ENCODE data around the gene HOMER2. TPM values are rescaled to one million over a fixed set of nuclear protein-coding genes. Genes with fewer than 3 reads are reported as not detected.

HOMER2 gene
- total and polyA plus RNA-seq, 9 of the 15 experiments (the other 6 are each of a cell fraction or from before 2014, with no cell fraction given): 0.13 to 0.47 (median 0.29) TPM; not detected in 1

GRCh38 chr15:82849556-82850512 is 102.7 kb downstream of the HOMER2 start (continued):
- no peak for TF ChIP-seq TCF7L2 (IDR thresholded peaks at IDR 0.05; ENCODE audit: low read depth, low read length)
- peak; percentile 36; the same call in 1 of the 2 replicates for TF ChIP-seq ZNF263 (CRISPR knock-in tag; IDR thresholded peaks at IDR 0.05; ENCODE audit: borderline replicate concordance)
- peak; percentile 82 for TF ChIP-seq GTF2F1 (IDR thresholded peaks at IDR 0.05; ENCODE audit: low read depth, low read length)
- TF ChIP-seq HDGF (IDR thresholded peaks at IDR 0.05): 0 out of 2 replicates have a peak, but pooled peaks have one; percentile 42
- TF ChIP-seq SNIP1 (IDR thresholded peaks at IDR 0.05; ENCODE audit: low read depth): no peak
- TF ChIP-seq ZBTB12 (CRISPR knock-in tag; IDR thresholded peaks at IDR 0.05): no peak
- peak; percentile 42; the same call in 1 of the 2 replicates for TF ChIP-seq JUN (IDR thresholded peaks at IDR 0.05; ENCODE audit: borderline replicate concordance, low read depth, low read length)
- TF ChIP-seq JUN (CRISPR knock-in tag; IDR thresholded peaks at IDR 0.05; ENCODE audit: borderline replicate concordance): no peak
- no peak for TF ChIP-seq ZNF398 (CRISPR knock-in tag; IDR thresholded peaks at IDR 0.05)
- TF ChIP-seq NEUROD1 (IDR thresholded peaks at IDR 0.05; ENCODE audit: borderline replicate concordance, low read depth, low read length, partially characterized antibody): peak; percentile 86
- no peak for TF ChIP-seq ADNP (tag; IDR thresholded peaks at IDR 0.05)
- TF ChIP-seq REST (IDR thresholded peaks at IDR 0.05; ENCODE audit: borderline replicate concordance): peak; percentile 85
- no peak for TF ChIP-seq REST (CRISPR knock-in tag; IDR thresholded peaks at IDR 0.05; ENCODE audit: low read depth)
- no peak for TF ChIP-seq SAP30 (IDR thresholded peaks at IDR 0.05; ENCODE audit: borderline replicate concordance, insufficient read depth, low read depth, low read length, poor library complexity, severe bottlenecking)
- no peak for TF ChIP-seq ZNF707 (CRISPR knock-in tag; conservative IDR thresholded peaks at IDR 0.05)
- TF ChIP-seq MEIS2 (IDR thresholded peaks at IDR 0.05; ENCODE audit: partially characterized antibody): peak; percentile 100

Measured in K562 (cell line).